Panc1 (cell line): Measurements from ENCODE around the gene CTXN1. TPM values are rescaled to one million over a fixed set of nuclear protein-coding genes. Genes with fewer than 3 reads are reported as not detected.

Experiments
- ATAC-seq: fragments of 200-7000 bp; cut with Tn5 transposase; 2 replicates; pipeline ENCODE4 v1.9.1; 2020; ENCODE audit warnings: mild to moderate bottlenecking, moderate library complexity
- BruUV-seq: library from RNA; stranded (reverse); fragments of 400-500 nt; replicated peaks from 2 replicates; lab custom pipeline; 2021; lab: Mats Ljungman, UMichigan
- CTCF ChIA-PET: fragments of 300-600 bp; sonication (Branson Sonifier 250); formaldehyde crosslinking; loops from one replicate; lab custom pipeline; 2022; ENCODE audit warnings: antibody characterized with exemption; lab: Charles Lee
- POLR2A ChIA-PET: fragments of 300-600 bp; sonication (Branson Sonifier 250); formaldehyde crosslinking; loops from one replicate; lab custom pipeline; 2022; ENCODE audit warnings: antibody characterized with exemption; lab: Charles Lee
- DNase-seq: peaks from one replicate; pipeline ENCODE4 v3.0.0-alpha.2; 2010; ENCODE audit warnings: low read depth, low spot score
- H3K27ac ChIP-seq: 2 replicates; pipeline ENCODE4 v1.5.1; 2011; ENCODE audit warnings: mild to moderate bottlenecking, low read length, inconsistent platforms
- H3K27me3 ChIP-seq: fragments of 200-500 bp; sonication (Bioruptor generic); 2 replicates; pipeline ENCODE4 v1.6.0; 2014; ENCODE audit warnings: low read length, inconsistent platforms; ENCODE audit not compliant: control insufficient read depth, insufficient read depth
- H3K36me3 ChIP-seq: fragments of 200-500 bp; sonication (Bioruptor generic); 2 replicates; pipeline ENCODE4 v1.5.1; 2014; ENCODE audit warnings: inconsistent platforms, mild to moderate bottlenecking, low read length, moderate library complexity; ENCODE audit not compliant: control insufficient read depth, insufficient read depth
- H3K4me1 ChIP-seq: 2 replicates; pipeline ENCODE4 v1.5.1; 2011; ENCODE audit warnings: inconsistent platforms, mild to moderate bottlenecking, low read length, moderate library complexity; ENCODE audit not compliant: control insufficient read depth, insufficient read depth
- H3K4me3 ChIP-seq, 2 experiments: 2 replicates each; pipeline ENCODE4 v1.5.1; 2011 to 2012; ENCODE audit warnings: low read depth in 2 of 2, low read length in 2 of 2, mild to moderate bottlenecking in 2 of 2, inconsistent platforms in 1 of 2, moderate library complexity in 1 of 2
- H3K9me3 ChIP-seq: fragments of 200-500 bp; sonication (Bioruptor generic); 2 replicates; pipeline ENCODE4 v1.5.1; 2014; ENCODE audit warnings: low read depth, mild to moderate bottlenecking, inconsistent platforms, low read length, moderate library complexity; ENCODE audit not compliant: control insufficient read depth, insufficient read depth
- CTCF ChIP-seq: fragments of 450-650 bp; IDR thresholded peaks from 2 replicates; pipeline ENCODE4 v1.5.1; 2017; ENCODE audit warnings: mild to moderate bottlenecking
- POLR2AphosphoS5 ChIP-seq: IDR thresholded peaks from 2 replicates; pipeline ENCODE4 v1.6.1; 2012; ENCODE audit warnings: mild to moderate bottlenecking, low read depth, low read length, moderate library complexity
- REST ChIP-seq, 2 experiments: IDR thresholded peaks; 2 replicates each; pipeline ENCODE4 v1.6.1; 2011 to 2012; ENCODE audit warnings: low read depth in 2 of 2, control low read depth in 1 of 2, low read length in 1 of 2, mild to moderate bottlenecking in 1 of 2, moderate library complexity in 1 of 2; ENCODE audit not compliant: insufficient read depth in 1 of 2
- SIN3A ChIP-seq: IDR thresholded peaks from 2 replicates; pipeline ENCODE4 v1.6.1; 2012; ENCODE audit warnings: low read depth, mild to moderate bottlenecking, low read length, moderate library complexity, borderline replicate concordance; ENCODE audit not compliant: insufficient read depth
- TCF7L2 ChIP-seq: IDR thresholded peaks from 2 replicates; pipeline ENCODE4 v1.6.1; 2011; ENCODE audit warnings: mild to moderate bottlenecking, low read depth, low read length, inconsistent platforms
- in situ Hi-C: cut with HindIII; loops from 2 replicates; pipeline ENCODE4 v1.10.0; 2016; ENCODE audit warnings: low sequenced_read_pairs, low pct_unique_long_range_greater_than_20kb
- intact Hi-C: fragments of 100-400 bp; cut with micrococcal nuclease; formaldehyde crosslinking; loops from one replicate; pipeline ENCODE4 v1.10.0; 2022; ENCODE audit not compliant: unreplicated experiment
- total RNA-seq: library from RNA; stranded (reverse); gene quantifications from one replicate; pipeline ENCODE4 v1.2.1, GENCODE V29; 2021; ENCODE audit not compliant: unreplicated experiment

CTXN1 gene
- total RNA-seq, 1 experiment from 2014 or later = 89.4 TPM

- in situ Hi-C loops = no loop called here
- H3K27ac ChIP-seq = no peak overlapping the region
- no peak for TF ChIP-seq POLR2AphosphoS5
- no peak for TF ChIP-seq SIN3A
- no peak for TF ChIP-seq CTCF
- TF ChIP-seq REST (IDR thresholded peaks at IDR 0.05; ENCODE audit: insufficient read depth in 1 of 2, low read depth in 2 of 2, low read length in 1 of 2) = no peak
- TF ChIP-seq TCF7L2 = no peak
- DNase-seq (no peak), ATAC-seq (no peak)
- H3K27me3 ChIP-seq = no peaks in the 10 kb centered on the region
- no peaks in the 10 kb centered on the region; the same call in 1 of the 2 replicates for H3K4me1 ChIP-seq
- CTCF ChIA-PET = interaction anchor here (0.6 kb wide), 1 partner anchor 286 kb away, joined by 10 read pairs; no protein-coding TSS in a partner anchor
- no TSS peak for BruUV-seq
- no peak overlapping the region for H3K4me3 ChIP-seq
- POLR2A ChIA-PET = no interaction called here
- intact Hi-C loops = no loop called here
- H3K36me3 ChIP-seq = no peaks in the 10 kb centered on the region
- no peaks in the 10 kb centered on the region for H3K9me3 ChIP-seq
Measured at GRCh38 chr19:7897292-7897691, 28.6 kb downstream of the CTXN1 start.

- no peaks in the 10 kb centered on the region for H3K9me3 ChIP-seq
- H3K4me1 ChIP-seq = no peaks in the 10 kb centered on the region; the same call in 1 of the 2 replicates
- H3K27ac ChIP-seq = no peak overlapping the region
- DNase-seq (no peak), ATAC-seq (no peak)
- H3K4me3 ChIP-seq = no peak overlapping the region
- no peaks in the 10 kb centered on the region for H3K36me3 ChIP-seq
- TF ChIP-seq REST (IDR thresholded peaks at IDR 0.05; ENCODE audit: insufficient read depth in 1 of 2, low read depth in 2 of 2, low read length in 1 of 2) (no peak), SIN3A (no peak), POLR2AphosphoS5 (no peak), CTCF (no peak), TCF7L2 (no peak)
- in situ Hi-C loops (no loop called here), intact Hi-C loops (no loop called here)
- no peaks in the 10 kb centered on the region for H3K27me3 ChIP-seq
- no TSS peak for BruUV-seq
- ChIA-PET POLR2A (no interaction called here), CTCF (no interaction called here)
Measured at GRCh38 chr19:7895565-7895964, 30.4 kb downstream of the CTXN1 start.
